PC-3 (cell line): ENCODE results near the gene HSD17B3. TPM values are rescaled to one million over a fixed set of nuclear protein-coding genes. Genes with fewer than 3 reads are reported as not detected.
"Not testable (repeated sequence)": the region's sequence is repeated elsewhere in the genome, so short reads cannot be mapped to it uniquely, and the experiment has no call there.

Experiments used
- ATAC-seq: fragments of 200-7000 bp; cut with Tn5 transposase; 2 replicates; pipeline ENCODE4 v1.9.1; 2020; ENCODE audit warnings: mild to moderate bottlenecking, moderate library complexity
- BruUV-seq: library from RNA; stranded (reverse); fragments of 400-500 nt; replicated peaks from 2 replicates; lab custom pipeline; 2021; lab: Mats Ljungman, UMichigan
- CTCF ChIA-PET: fragments of 300-600 bp; sonication (Branson Sonifier 250); formaldehyde crosslinking; loops from one replicate; lab custom pipeline; 2022; ENCODE audit warnings: antibody characterized with exemption; lab: Charles Lee
- POLR2A ChIA-PET: fragments of 300-600 bp; sonication (Branson Sonifier 250); formaldehyde crosslinking; loops from one replicate; lab custom pipeline; 2022; ENCODE audit warnings: antibody characterized with exemption; ENCODE audit not compliant: unreplicated experiment; lab: Charles Lee
- DNase-seq: peaks from one replicate; pipeline ENCODE4 v3.0.0-alpha.2; 2015
- H2AFZ ChIP-seq: fragments of 300-600 bp; sonication (generic); 2 replicates; pipeline ENCODE4 v1.6.0; 2016; ENCODE audit warnings: antibody characterized with exemption, low read length
- H3F3A ChIP-seq: fragments of 300-600 bp; sonication (generic); one replicate; pipeline ENCODE4 v1.6.0; 2017; ENCODE audit warnings: antibody characterized with exemption, low read length, control low read depth, mild to moderate bottlenecking; ENCODE audit not compliant: unreplicated experiment
- H3K27ac ChIP-seq: fragments of 300-600 bp; sonication (generic); 2 replicates; pipeline ENCODE4 v1.5.1; 2016; ENCODE audit warnings: mild to moderate bottlenecking, low read length
- H3K27me3 ChIP-seq: fragments of 300-600 bp; sonication (generic); 2 replicates; pipeline ENCODE4 v1.6.1; 2016; ENCODE audit warnings: low read length, mixed read lengths
- H3K36me3 ChIP-seq: fragments of 300-600 bp; sonication (generic); 2 replicates; pipeline ENCODE4 v1.6.1; 2016; ENCODE audit warnings: low read depth, mixed run types, low read length, mixed read lengths
- H3K4me1 ChIP-seq: fragments of 300-600 bp; sonication (generic); 2 replicates; pipeline ENCODE4 v1.5.1; 2016; ENCODE audit warnings: low read length; ENCODE audit not compliant: insufficient read depth
- H3K4me2 ChIP-seq: fragments of 300-600 bp; sonication (generic); 2 replicates; pipeline ENCODE4 v1.6.0; 2016; ENCODE audit warnings: low read length
- H3K4me3 ChIP-seq: fragments of 300-600 bp; sonication (generic); 2 replicates; pipeline ENCODE4 v1.5.1; 2016; ENCODE audit warnings: mild to moderate bottlenecking, low read length, mixed read lengths
- H3K79me2 ChIP-seq: fragments of 300-600 bp; sonication (generic); 2 replicates; pipeline ENCODE4 v1.6.1; 2017; ENCODE audit warnings: low read length, mixed read lengths
- H3K9ac ChIP-seq: fragments of 300-600 bp; sonication (generic); 2 replicates; pipeline ENCODE4 v1.6.0; 2016; ENCODE audit warnings: mild to moderate bottlenecking, low read length
- H3K9me2 ChIP-seq: fragments of 300-600 bp; sonication (generic); replicated peaks from 2 replicates; pipeline ENCODE4 v1.6.1; 2016; ENCODE audit warnings: mixed run types, low read length, mixed read lengths
- H3K9me3 ChIP-seq: fragments of 300-600 bp; sonication (generic); 2 replicates; pipeline ENCODE4 v1.6.1; 2016; ENCODE audit warnings: low read length, mixed read lengths
- H4K20me1 ChIP-seq: fragments of 300-600 bp; sonication (generic); 2 replicates; pipeline ENCODE4 v1.6.1; 2016; ENCODE audit warnings: low read length, mixed read lengths
- EZH2 ChIP-seq: fragments of 300-600 bp; sonication (generic); IDR thresholded peaks from one replicate; pipeline ENCODE4 v1.6.1; 2017; ENCODE audit warnings: antibody characterized with exemption, mild to moderate bottlenecking, low read length; ENCODE audit not compliant: unreplicated experiment
- EZH2phosphoT487 ChIP-seq: fragments of 300-600 bp; sonication (generic); IDR thresholded peaks from 2 replicates; pipeline ENCODE4 v1.6.1; 2018; ENCODE audit warnings: mild to moderate bottlenecking, antibody characterized with exemption, low read length, borderline replicate concordance
- intact Hi-C: fragments of 100-400 bp; cut with micrococcal nuclease; formaldehyde crosslinking; loops from 2 replicates; pipeline ENCODE4 v1.9.0; 2023
- total RNA-seq: library from RNA; depleted of rRNA; stranded (reverse); fragments of >200 nt; gene quantifications from 2 replicates; pipeline ENCODE4 v1.2.3, GENCODE V29; 2014
- TF ChIP-seq, protein P1 (sequence below): fragments of 300-600 bp; sonication (generic); conservative IDR thresholded peaks from 2 replicates; pipeline ENCODE4 v1.5.1; 2017; ENCODE audit warnings: antibody characterized with exemption, low read depth, mild to moderate bottlenecking, low read length

The HSD17B3 gene
- total RNA-seq, 1 experiment from 2014 or later, result 0.26 TPM

DNA sequence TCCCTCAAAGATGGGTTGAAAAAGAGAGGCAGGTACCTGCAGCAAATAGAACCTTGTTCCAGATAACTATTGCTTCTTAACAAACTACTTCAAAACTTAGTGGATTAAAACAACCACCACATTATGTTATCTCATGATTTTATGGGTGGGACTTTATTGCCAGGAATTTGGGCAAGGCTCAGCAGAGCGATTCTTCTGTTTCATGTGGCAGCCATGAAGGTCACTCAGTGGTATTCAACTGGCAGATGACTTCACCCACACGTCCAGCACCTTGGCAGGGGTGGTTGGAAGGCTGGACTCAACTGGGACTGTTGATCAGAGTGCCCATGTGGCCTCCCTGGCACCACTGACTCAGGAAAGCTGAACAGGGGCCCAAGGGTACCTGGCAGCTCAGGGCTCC, 112.0 kb downstream of the HSD17B3 start:
- no peaks in the 10 kb centered on the region for H4K20me1 ChIP-seq
- no peak overlapping the region for H3K27ac ChIP-seq
- no peak for DNase-seq
- H3K4me3 ChIP-seq, result no peak overlapping the region
- H3K36me3 ChIP-seq, result no peaks in the 10 kb centered on the region
- CTCF ChIA-PET, result no interaction called here
- POLR2A ChIA-PET, result no interaction called here
- no TSS peak for BruUV-seq
- intact Hi-C loops, result no loop called here
- no peaks in the 10 kb centered on the region for H3K9me3 ChIP-seq
- H3K9me2 ChIP-seq, result no peaks in the 10 kb centered on the region
- H3K4me1 ChIP-seq, result no peaks in the 10 kb centered on the region
- no peak overlapping the region for H3K9ac ChIP-seq
- H3K4me2 ChIP-seq, result no peak overlapping the region
- no peaks in the 10 kb centered on the region for H3K79me2 ChIP-seq
- no peaks in the 10 kb centered on the region for H3F3A ChIP-seq
- TF ChIP-seq EZH2 (no peak), EZH2phosphoT487 (no peak)
- TF ChIP-seq, protein P1, sequence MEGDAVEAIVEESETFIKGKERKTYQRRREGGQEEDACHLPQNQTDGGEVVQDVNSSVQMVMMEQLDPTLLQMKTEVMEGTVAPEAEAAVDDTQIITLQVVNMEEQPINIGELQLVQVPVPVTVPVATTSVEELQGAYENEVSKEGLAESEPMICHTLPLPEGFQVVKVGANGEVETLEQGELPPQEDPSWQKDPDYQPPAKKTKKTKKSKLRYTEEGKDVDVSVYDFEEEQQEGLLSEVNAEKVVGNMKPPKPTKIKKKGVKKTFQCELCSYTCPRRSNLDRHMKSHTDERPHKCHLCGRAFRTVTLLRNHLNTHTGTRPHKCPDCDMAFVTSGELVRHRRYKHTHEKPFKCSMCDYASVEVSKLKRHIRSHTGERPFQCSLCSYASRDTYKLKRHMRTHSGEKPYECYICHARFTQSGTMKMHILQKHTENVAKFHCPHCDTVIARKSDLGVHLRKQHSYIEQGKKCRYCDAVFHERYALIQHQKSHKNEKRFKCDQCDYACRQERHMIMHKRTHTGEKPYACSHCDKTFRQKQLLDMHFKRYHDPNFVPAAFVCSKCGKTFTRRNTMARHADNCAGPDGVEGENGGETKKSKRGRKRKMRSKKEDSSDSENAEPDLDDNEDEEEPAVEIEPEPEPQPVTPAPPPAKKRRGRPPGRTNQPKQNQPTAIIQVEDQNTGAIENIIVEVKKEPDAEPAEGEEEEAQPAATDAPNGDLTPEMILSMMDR, result no peak
- no peak for ATAC-seq
- no peak overlapping the region for H2AFZ ChIP-seq
- no peaks in the 10 kb centered on the region for H3K27me3 ChIP-seq

DNA sequence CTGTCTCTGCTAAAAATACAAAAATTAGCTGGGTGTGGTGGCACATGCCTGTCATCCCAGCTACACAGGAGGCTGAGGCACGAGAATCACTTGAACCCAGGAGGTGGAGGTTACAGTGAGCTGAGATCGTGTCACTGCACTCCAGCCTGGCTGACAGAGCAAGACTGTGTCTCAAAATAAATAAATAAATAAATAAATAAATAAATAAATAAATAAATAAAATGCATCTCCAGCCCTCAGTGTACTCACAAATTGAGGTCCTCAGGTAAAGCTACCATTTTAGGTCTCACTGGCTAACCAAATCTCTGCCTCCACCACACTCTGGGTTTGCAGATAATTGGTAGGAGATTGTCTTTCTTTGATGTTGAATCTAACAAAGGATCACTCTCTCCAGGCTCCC, 112.4 kb downstream of the HSD17B3 start:
- H3K9me2 ChIP-seq, BruUV-seq, DNase-seq, H3K27ac ChIP-seq, H2AFZ ChIP-seq, POLR2A ChIA-PET, H3K4me2 ChIP-seq, H3K36me3 ChIP-seq, H3F3A ChIP-seq, H3K27me3 ChIP-seq, H3K9me3 ChIP-seq, H3K9ac ChIP-seq, H3K4me1 ChIP-seq, H3K79me2 ChIP-seq, H3K4me3 ChIP-seq, CTCF ChIA-PET, intact Hi-C loops, ATAC-seq, H4K20me1 ChIP-seq: not testable (repeated sequence)

DNA sequence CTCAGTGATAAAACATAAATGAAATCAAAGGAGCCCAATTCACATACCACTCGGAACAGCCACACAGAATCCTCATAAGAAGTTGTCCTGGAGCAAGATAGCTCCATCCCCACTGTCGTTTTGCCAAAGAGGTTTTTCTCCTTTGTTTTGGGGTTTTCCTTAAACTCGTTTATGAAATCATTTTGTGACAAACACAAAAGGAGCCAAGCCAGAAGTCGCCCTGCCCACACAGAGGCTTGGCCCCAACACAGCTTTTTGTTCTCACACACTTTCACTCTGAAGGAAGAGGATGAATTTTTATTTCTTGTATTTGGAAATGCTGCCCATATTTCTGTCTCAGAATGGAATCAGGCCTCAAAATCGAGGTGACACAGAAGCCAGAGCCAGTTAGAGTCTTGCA, 113.4 kb downstream of the HSD17B3 start:
- BruUV-seq, result no TSS peak
- ATAC-seq (no peak), DNase-seq (no peak)
- Histone ChIP-seq H3K4me2 (no peak overlapping the region), H3K36me3 (no peaks in the 10 kb centered on the region), H3K9me2 (no peaks in the 10 kb centered on the region), H3K9me3 (no peaks in the 10 kb centered on the region), H3K4me1 (no peaks in the 10 kb centered on the region), H3K9ac (no peak overlapping the region), H3K27me3 (no peaks in the 10 kb centered on the region), H4K20me1 (no peaks in the 10 kb centered on the region), H3F3A (no peaks in the 10 kb centered on the region), H3K27ac (no peak overlapping the region), H3K79me2 (no peaks in the 10 kb centered on the region), H3K4me3 (no peak overlapping the region), H2AFZ (no peak overlapping the region)
- intact Hi-C loops, result no loop called here
- ChIA-PET CTCF (no interaction called here), POLR2A (no interaction called here)
- TF ChIP-seq EZH2 (no peak), EZH2phosphoT487 (no peak)
- TF ChIP-seq, protein P1, result no peak
